Esophagus muscularis mucosa (tissue), 4 donors: ENCODE results near the gene ZNF407.

Source experiments
- CTCF ChIP-seq, 3 experiments: fragments of 200-600 bp in 2 of 3; fragments of 450-650 bp in 1 of 3; sonication (generic) in 2 of 3; IDR thresholded peaks; one replicate each; pipeline ENCODE4 v1.5.1; 2017 to 2019; ENCODE audit warnings: antibody characterized with exemption in 3 of 3, mild to moderate bottlenecking in 2 of 3, moderate library complexity in 1 of 3
- EP300 ChIP-seq: sonication (generic); formaldehyde crosslinking; IDR thresholded peaks from one replicate; pipeline ENCODE4 v1.6.1; 2017; ENCODE audit warnings: antibody characterized with exemption
- POLR2A ChIP-seq: fragments of 450-650 bp; IDR thresholded peaks from one replicate; pipeline ENCODE4 v1.6.1; 2017; ENCODE audit warnings: antibody characterized with exemption, moderate library complexity, mild to moderate bottlenecking, low read depth
- POLR2AphosphoS5 ChIP-seq, 2 donors: sonication (generic); formaldehyde crosslinking; IDR thresholded peaks; one replicate each; pipeline ENCODE4 v1.6.1; 2017; ENCODE audit warnings: antibody characterized with exemption in 2 of 2

GRCh38 chr18:74635224-74635975 lies 37.7 kb downstream of the ZNF407 start:
- TF ChIP-seq CTCF (IDR thresholded peaks at IDR 0.05) (no peak), POLR2A (no peak), EP300 (no peak), POLR2AphosphoS5 (IDR thresholded peaks at IDR 0.05) (no peak)
